Left lobe of liver (tissue), 2 donors: ENCODE measurements around the gene ZNF532. TPM values are rescaled to one million over a fixed set of nuclear protein-coding genes. Genes with fewer than 3 reads are reported as not detected.
A peak's percentile ranks its signal among the peaks of the same experiment; 100 is the strongest.

Experiments
- ATAC-seq: fragments of 200-7000 bp; cut with Tn5 transposase; one replicate; pipeline ENCODE4 v1.9.1; 2020; ENCODE audit warnings: mild to moderate bottlenecking, moderate library complexity
- DNase-seq: peaks from one replicate; pipeline ENCODE4 v3.0.0-alpha.2; 2020; ENCODE audit warnings: low spot score
- total RNA-seq: library from RNA; stranded (reverse); gene quantifications from one replicate; pipeline ENCODE4 v1.2.1, GENCODE V29; 2021
- donor health status: DM: no; HTN: no; CAD: no; lungs with moderate emphysema.
- donor health status: DM: no; HTN: yes; CAD: no.

Gene ZNF532
- total RNA-seq, 1 donor from 2014 or later: 3.7 TPM

DNA sequence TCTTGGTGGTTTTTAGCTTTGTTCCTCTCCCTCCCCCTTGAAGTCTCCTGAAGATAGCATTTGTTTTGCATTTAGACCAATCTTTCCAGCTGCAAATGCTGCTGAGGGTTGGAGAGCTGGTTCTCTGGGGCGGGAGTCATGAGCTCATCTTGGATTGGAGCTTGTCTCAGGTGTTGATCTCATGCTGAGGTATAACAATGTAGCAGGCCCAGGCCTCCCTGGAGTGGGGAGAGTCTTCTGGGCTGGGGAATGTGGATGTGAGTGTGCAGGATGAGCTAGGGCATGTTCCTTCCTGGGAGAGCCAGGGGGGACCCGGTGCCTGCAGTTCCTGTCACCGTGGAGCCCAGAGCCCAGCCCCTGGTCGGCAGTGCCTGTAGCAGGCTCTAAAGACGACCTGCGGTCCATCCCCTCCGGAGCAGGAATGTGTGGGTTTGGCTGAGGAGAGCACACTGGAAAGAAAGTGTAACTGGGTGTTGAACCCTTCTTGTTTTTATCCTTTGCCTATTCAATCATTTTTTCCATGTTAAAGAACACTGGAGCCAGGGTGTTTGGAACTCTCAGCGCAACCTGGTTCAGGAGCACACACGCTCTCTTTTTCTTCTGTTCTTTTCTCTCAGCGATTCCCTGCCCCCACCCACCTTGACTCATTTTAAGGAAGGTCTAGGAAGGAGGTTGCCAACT, 2.7 kb downstream of the ZNF532 start:
- DNase-seq: no peak
- ATAC-seq: no peak

DNA sequence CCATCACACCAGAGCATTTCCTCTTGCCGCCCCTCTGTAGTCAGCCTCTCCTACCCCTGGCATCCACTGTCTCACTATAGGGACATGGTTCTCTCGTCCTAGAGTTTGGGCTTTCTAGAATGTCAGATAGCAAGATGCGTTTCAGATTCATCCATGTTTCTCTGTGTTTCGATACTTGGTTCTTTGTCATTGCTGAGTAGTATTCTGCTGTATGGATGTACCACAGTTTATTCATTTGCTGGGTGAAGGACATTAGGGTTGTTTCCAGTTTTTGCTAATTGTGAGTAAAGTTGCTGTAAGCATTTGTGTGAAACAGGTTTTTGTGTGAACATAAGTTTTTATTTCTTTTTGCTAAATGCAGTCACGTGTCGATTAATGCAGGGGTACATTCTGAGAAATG, 3.8 kb downstream of the ZNF532 start:
- ATAC-seq (no peak), DNase-seq (no peak)

DNA sequence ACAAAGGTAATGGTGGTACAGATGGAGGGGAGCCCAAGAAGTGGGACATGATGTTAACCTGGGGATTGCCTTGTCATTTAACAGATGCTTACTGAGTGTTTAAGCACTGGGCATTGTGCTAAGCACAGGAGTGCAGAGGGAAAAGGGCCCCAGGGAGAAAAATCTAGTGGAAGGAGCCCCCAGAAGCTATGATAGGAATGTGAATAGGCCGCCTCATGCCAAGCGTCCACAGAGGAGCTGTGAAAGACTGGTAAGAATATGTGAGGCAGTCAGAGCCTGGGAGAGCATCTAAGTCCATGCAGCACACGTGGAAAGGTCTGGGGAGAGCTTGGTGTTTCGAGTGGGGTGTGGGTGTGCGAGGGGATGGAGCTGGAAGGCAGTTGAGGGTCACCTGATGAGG, 5.5 kb downstream of the ZNF532 start:
- no peak for ATAC-seq
- no peak for DNase-seq

DNA sequence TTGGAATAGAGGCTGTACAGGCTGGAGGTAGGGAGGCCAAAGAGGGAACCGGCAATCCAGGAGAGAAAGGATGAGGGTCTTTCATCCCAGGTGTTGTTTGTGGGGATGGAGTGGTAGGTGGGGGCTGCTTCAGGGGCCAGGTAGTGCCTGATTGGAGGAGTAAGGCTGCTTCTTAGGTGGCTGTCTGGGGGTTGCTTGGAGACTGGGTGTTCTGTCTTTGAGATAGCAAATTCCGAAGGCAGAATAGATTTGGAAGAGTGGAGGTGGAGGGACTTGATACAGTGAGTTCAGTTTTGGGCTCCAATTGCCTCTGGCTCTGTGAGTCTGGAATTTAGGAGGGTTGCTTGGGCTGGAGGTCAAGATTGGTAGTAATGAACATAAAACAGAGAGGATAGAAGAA, 5.9 kb downstream of the ZNF532 start:
- ATAC-seq: no peak
- DNase-seq: no peak

DNA sequence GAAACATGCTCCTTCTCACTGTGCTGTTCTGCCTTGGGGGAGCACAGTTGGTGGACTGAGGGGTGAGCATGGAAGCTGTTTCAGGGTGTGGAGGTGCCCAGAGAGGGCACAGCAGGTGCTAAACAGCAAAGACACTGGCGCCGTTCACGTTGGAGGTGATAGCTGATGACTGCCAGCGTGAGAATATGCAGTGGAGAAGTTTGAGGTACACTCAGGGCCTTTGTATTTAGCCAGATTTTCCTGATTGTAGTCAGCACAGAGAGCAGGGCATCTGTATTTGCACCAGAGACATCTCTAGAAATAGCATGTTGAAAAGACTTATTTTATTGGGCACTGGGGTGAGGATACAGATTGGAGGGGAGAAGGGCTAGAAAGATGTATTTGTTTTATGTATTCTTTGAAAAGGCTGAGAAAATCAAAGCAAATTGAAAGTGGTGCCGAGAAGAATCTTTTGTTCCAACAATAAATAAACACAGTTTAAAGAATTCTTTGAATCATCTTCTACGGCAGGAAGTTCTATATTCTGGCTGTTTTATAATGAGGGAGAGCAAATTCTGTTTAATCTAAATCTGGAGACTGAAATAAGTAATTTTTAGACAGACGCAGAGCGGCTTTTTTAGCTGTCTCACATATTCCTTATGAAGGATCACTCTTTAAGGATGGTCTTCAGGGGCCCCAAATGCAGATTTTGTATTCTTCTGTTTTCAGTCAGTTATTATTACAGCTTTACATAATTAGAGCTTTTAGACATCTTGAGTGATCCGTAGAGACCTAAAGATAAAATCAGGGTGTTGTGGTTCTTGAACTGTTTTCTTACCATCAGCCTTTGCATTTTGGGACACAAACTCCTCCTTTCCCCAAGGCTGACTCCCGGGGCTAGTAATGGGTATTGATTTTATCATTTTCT, 7.1 kb downstream of the ZNF532 start:
- ATAC-seq: no peak
- no peak for DNase-seq

DNA sequence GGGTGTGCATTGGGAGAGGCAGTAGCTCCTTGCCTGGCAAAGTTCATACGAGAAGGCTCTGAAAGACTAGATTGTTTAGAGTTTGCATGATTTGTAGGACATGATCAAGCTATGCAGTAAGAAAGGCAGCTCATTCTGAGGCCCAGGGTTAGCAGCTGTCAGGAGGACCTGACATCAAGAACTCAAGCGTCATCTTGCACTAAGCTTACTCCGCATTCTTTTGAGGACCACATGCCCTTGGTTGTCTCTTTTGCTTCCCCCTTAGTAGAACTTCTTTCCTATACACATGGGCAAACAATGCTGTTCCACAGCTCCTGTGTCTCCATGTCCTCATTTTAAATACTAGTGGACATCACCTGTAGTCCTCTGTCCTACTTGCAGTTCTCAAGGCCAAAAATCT, 14.0 kb downstream of the ZNF532 start:
- DNase-seq (no peak), ATAC-seq (no peak)

DNA sequence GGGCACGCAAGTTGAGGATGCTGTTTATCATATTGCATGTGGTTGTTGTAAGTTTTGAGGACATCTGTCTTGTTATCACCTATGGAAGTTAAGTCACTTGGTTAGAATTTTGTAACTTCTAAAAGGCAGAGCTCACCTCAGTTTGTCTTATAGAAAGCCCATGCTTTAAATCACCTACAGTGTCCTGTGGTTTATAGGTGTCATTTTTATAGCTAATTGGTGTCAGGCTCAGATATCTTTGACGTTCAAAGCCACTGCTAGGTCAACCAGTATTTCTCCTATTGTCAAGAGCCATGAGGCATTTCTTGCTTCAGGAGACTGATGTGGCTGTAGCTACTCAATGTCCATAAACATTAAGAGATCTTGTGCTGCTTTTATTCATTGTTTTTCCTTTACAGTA, 16.8 kb downstream of the ZNF532 start:
- no peak for ATAC-seq
- DNase-seq: no peak

DNA sequence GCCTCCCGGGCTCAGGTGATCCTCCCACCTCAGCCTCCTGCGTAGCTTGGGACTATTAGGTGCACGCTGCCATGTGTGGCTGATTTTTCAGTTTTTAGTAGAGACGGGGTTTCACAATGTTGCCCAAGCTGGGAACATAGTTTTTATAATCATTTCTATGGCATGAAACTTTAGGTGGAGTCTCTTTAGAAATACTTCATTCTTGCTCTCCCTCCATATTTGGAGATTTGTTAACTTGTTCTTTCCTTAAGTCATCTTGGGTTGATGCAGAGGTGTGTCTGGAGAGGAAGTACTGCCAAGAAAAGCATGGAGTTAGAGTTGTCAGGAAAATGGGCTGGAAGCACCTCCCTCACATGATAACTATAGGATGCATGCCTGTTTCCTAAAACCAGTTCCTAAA, 17.4 kb downstream of the ZNF532 start:
- ATAC-seq (no peak), DNase-seq (no peak)

DNA sequence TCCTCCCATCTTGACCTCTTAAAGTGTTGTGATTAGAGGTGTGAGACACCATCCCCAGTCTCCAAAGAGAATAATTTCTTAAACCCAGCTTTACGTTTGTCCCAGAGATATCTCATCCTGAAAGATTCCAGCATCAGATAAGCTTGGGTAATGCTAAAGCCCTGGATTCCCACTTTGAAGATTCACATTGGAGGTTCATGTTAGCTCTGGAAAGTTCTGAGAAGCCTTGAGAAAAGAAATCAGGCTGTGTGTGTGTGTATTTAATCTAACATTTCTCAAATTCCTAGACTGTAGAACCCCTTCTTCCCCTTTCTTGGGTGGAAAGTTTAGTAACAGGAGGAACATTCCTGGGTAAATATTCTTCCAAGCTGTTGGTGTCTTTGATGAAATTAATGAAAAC, 18.0 kb downstream of the ZNF532 start:
- ATAC-seq: no peak
- no peak for DNase-seq

DNA sequence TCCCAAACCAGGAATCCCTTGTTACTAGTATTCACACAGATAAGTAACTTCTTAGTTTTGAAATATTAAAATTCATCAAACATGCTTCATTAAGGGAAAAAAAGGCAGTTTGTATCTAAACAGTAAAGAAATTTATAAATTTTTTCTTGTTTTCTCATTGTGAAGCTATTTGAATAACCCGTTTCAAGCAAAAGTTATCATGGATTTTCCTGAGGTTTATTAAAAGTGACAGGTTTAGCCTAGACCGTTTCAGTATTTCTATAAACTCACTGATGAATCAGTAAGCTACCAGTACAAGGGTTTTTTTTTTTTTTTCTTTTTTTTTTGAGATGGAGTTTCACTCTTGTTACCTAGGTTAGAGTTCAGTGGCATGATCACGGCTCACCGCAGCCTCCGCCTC, 20.0 kb downstream of the ZNF532 start:
- no peak for ATAC-seq
- DNase-seq: no peak

DNA sequence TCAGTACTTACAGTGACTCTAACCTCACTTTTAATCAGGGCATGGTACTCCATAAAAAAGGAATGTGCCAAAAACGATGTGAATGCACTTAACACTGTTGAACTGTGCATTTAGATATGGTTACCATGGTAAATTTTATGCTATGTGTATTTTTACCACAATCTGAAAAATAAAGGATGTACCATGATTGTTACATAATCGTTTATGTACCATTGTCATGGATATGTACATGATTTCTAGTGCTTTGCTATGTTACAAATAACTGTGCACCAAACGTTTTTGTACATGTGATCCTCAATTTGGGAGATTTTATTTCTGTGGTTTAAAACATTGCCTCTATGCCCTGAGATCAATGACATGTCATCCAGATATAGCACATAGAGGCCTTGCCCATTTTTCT, 21.8 kb downstream of the ZNF532 start:
- DNase-seq: no peak
- ATAC-seq: no peak

DNA sequence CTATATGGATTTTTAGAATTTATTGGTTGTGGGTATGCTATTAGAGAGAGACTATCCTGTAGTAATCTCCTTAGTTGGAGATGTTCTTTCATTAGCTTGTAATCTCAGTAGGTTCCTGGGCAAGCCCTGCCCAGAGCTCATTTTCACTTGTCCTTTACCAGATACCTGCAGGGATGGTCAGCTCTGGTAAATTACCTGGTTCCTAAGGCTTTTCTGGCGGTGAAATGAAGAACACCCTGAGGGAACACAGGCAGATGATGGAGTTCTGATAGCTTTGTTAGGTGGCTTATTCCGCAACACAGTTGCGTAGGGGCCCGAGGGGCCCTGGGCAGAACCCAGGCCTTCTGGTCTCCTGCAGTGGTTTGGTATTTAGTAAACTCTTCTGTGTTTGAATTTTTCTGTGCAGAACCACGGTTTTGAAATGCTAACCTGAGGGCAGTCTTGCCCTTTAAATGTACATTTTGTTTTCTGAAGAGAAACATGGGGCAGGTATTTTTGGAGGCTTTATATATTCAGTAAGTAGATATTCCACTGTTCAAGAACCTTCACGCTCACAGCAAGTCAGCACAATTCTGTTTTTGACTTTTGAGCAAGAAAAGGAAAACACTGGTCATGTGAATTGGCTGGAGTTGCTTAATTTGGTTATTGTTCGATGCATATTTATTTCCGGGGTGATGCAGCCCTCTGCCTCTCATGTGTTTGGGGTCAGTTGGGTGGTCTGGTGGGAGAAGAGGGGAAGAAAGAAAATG, 22.4 kb downstream of the ZNF532 start:
- ATAC-seq (no peak), DNase-seq (no peak)

DNA sequence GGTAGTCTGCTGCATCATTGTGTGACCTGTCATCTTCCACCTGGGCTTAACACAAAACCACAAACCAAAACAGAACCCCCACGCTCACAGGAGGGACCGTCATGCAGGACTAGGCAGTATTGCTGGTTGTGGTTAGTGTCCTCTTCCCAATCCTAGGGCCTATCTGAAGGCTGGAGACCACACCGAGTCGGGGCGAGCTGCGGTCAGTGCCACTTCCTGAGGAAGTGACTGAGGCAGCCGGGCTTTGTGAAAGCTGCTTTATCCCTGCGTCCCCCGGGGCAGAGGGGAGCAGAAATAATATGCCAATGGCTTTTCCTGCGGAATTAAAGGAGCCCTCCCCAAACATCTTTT, 22.9 kb downstream of the ZNF532 start:
- DNase-seq (no peak), ATAC-seq (peak; percentile 65)

DNA sequence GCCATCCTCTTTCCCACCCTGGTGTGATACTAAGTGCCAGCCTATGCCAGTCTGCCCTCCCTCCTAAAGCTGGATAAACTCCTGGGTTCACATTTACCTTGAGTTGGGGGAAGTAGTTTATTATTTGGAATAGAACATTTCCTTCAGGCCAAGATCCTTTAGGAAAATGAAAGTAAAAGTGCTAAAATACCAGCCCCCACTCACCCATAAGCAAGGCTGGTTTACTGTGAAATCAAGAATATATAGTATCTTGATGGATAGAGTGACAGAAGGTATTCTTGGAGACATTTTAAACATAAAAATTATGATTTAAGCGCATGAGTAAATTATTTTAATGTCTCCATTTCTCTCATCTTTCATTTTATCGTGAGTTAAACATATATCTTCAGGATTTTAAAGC, 27.1 kb downstream of the ZNF532 start:
- ATAC-seq: no peak
- no peak for DNase-seq

DNA sequence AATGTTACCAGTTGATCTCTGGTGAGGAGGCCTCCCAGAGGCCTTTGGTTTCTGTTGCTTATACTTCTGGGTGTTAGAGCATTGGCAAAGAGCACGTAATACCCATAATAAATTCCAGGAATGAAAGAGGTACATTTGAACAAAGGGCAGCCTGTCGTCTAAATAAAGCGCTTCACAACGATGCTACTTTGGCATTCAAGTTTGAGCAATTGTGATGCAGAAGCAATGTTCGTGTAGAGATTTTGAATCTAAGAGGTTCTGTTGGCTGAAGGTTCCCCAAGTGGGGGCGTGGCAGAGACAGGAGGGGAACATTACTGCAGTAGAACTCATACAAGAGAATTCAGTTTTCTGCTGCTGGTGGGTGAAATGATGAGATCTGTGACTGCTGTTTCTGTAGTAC, 27.8 kb downstream of the ZNF532 start:
- DNase-seq (no peak), ATAC-seq (no peak)

DNA sequence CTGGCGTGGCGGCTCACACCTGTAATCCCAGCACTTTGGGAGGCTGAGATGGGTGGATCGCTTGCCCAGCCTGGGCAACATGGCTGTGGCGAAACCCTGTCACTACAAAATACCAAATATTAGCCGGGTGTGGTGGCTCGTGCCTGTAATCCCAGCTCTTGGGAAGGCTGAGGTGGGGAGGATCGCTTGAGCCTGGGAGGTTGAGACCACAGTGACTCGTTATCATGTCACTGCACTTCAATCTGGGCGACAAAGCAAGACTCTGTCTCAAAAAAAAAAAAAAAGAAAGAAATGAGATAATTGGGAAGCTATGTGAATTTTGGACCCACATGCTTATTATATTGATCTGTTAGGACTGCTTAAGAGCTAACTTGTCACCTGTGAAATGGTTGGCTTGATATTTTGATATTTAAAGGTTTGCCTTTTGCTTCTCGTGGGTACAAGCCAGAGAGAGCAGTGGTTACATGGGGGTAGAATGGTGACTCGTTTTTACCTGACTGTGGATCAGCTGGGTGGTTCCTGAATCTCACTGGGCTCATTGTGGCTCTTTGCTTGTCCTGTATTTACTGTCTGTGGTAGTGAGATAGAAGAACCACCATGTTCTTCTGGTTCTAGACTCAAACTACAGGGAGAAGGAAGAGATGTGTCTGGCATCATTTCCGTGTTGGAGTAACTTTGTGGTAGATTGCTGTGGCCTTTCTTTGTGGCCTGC, 28.9 kb downstream of the ZNF532 start:
- DNase-seq (no peak), ATAC-seq (no peak)

DNA sequence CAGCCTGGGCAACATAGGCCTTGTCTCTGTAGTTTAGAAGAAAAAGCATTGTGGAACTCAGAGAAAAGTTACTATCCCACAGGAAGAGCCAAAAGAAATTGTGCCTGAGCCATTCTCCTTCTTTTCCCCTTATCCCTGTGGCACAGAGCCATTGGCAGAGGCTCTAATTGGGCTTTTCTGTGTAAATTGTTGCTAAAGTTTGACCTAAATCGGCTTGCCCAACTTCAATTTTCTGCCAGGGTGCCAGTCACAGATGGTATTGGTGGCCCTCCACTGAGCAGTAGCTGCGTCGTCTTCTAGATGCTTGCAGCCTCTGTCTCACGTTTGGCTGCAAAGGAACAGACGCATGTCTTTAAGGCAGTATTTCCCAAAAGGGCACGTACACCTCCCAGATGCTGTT, 30.3 kb downstream of the ZNF532 start:
- DNase-seq: peak; percentile 68
- ATAC-seq: peak; percentile 86

DNA sequence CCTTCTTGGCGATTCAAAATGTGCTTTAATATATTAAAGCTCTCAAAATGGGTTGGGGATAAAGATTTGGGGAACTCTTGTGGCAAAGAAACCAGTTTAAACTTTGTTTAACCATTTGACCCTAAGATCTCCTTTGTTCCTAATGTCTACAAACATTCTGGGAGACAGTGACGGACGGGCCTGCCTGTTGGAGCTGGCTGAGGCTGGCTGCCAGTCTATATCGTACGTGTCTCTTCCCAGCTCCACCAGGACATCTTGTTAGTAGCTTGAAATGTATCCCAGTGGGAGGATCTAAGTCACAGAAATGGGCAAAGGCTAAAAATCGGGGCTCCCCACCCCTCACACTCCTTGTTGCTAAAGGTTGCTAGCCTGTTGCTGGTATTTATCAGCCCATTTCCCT, 30.7 kb downstream of the ZNF532 start:
- ATAC-seq (peak; percentile 57), DNase-seq (no peak)

DNA sequence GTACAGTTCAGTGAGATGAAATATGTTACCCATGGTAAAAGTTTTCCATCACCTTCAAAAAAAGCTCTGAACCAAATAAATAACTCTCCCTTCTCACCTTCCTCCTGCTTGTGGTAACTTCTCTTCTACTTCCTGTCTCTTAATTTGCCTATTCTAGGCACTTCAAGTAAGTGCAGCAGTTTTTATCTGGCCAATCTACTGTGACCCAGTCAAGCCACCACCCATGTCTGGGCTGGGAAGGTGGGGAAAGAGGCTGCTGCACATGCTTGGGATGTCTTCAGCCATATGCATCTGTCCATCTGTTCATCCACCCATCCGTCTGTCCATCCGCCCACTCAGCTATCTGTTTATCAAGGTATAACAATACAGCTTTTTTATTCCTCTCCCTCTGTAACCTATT, 31.6 kb downstream of the ZNF532 start:
- DNase-seq: no peak
- no peak for ATAC-seq

DNA sequence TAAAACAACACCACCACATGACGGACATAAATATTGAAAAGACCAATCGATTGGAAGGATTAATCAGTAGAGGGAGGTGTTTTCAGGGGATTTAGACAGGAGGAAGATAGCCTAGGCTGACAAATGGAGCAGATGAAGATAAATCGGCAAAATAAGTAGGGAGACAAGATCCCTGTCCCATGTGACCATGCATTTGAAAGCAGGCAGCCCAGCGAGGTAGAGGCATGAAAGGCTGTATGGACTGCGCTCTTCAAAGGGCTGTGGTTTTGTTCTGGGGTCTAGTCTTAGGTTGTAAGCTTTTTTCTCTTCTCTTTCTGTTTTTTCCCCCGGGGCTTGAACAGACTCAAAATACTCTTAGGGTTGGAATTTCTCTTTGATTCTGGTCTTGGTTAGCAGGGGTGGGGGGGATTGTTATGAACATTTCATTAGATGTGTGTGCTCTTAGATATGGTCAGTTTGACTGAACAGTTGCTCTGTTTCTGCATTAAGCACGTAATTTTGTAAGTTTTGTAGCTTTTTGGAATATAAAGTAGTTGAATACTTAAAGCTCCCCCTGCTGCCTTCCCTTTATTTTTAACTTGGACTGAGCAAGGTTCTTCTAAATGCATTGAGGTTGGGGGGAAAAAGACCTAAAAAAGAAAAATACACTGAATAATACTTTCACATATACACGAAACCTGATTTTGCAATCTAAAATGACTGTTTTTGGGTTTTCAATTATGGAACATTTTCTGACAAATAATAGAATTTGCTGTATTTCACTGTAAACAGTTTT, 32.2 kb downstream of the ZNF532 start:
- ATAC-seq: no peak
- no peak for DNase-seq
